Caco-2 (cell line): ENCODE results near the gene PRRC1. TPM values are rescaled to one million over a fixed set of nuclear protein-coding genes. Genes with fewer than 3 reads are reported as not detected.

Source experiments
- BruUV-seq: library from RNA; stranded (reverse); fragments of 400-500 nt; replicated peaks from 2 replicates; lab custom pipeline; 2021; lab: Mats Ljungman, UMichigan
- CTCF ChIA-PET: fragments of 300-600 bp; sonication (Branson Sonifier 250); formaldehyde crosslinking; loops from one replicate; lab custom pipeline; 2022; ENCODE audit warnings: antibody characterized with exemption; lab: Charles Lee
- POLR2A ChIA-PET: fragments of 300-600 bp; sonication (Branson Sonifier 250); formaldehyde crosslinking; loops from one replicate; lab custom pipeline; 2022; ENCODE audit warnings: antibody characterized with exemption; lab: Charles Lee
- DNase-seq, 2 experiments: peaks; one replicate each; pipeline versions ENCODE4 v3.0.0 to v3.0.0-alpha.2; 2020 to 2022
- H3K27me3 ChIP-seq: replicated peaks from 2 replicates; pipeline ENCODE4 v1.6.0; 2011; ENCODE audit warnings: low read length; ENCODE audit not compliant: control insufficient read depth, insufficient read depth
- H3K36me3 ChIP-seq: 2 replicates; pipeline ENCODE4 v1.5.1; 2011; ENCODE audit warnings: low read length; ENCODE audit not compliant: control insufficient read depth, insufficient read depth
- H3K4me1 ChIP-seq: fragments of 250-450 bp; sonication (Bioruptor Pico); 2 replicates; pipeline ENCODE4 v1.5.1; 2020; ENCODE audit warnings: mild to moderate bottlenecking
- H3K4me3 ChIP-seq: 2 replicates; pipeline ENCODE4 v1.5.1; 2011; ENCODE audit warnings: low read depth, mild to moderate bottlenecking, control low read depth, low read length
- H3K9me3 ChIP-seq: fragments of 250-450 bp; sonication (Bioruptor Pico); 2 replicates; pipeline ENCODE4 v1.5.1; 2020; ENCODE audit warnings: mild to moderate bottlenecking, moderate library complexity
- H3K27ac Mint-ChIP-seq: one replicate; pipeline ENCODE4 v1.8.0; 2022; ENCODE audit warnings: mixed read lengths; ENCODE audit not compliant: unreplicated experiment
- H3K27me3 Mint-ChIP-seq: one replicate; pipeline ENCODE4 v1.8.0; 2022; ENCODE audit warnings: mixed read lengths; ENCODE audit not compliant: insufficient read depth, unreplicated experiment
- H3K36me3 Mint-ChIP-seq: one replicate; pipeline ENCODE4 v1.8.0; 2022; ENCODE audit warnings: mild to moderate bottlenecking, mixed read lengths; ENCODE audit not compliant: insufficient read depth, unreplicated experiment
- H3K4me1 Mint-ChIP-seq: one replicate; pipeline ENCODE4 v1.8.0; 2022; ENCODE audit warnings: low read depth, mixed read lengths; ENCODE audit not compliant: unreplicated experiment
- H3K4me3 Mint-ChIP-seq: one replicate; pipeline ENCODE4 v1.8.0; 2022; ENCODE audit warnings: mild to moderate bottlenecking, moderate library complexity, mixed read lengths; ENCODE audit not compliant: unreplicated experiment
- H3K9me3 Mint-ChIP-seq: one replicate; pipeline ENCODE4 v1.8.0; 2022; ENCODE audit warnings: mixed read lengths; ENCODE audit not compliant: unreplicated experiment
- CTCF ChIP-seq, 2 experiments: fragments of 200-600 bp in 1 of 2; IDR thresholded peaks; 1 replicate in 1 of 2; 2 replicates in 1 of 2; pipeline versions ENCODE4 v1.5.1 to v1.8.0; 2011 to 2022; ENCODE audit warnings: antibody characterized with exemption in 1 of 2, control low read depth in 1 of 2, inconsistent platforms in 1 of 2, low read depth in 1 of 2, low read length in 1 of 2, mild to moderate bottlenecking in 1 of 2, moderate library complexity in 1 of 2; ENCODE audit not compliant: insufficient read depth in 1 of 2, severe bottlenecking in 1 of 2, unreplicated experiment in 1 of 2
- intact Hi-C: fragments of 100-400 bp; cut with micrococcal nuclease; formaldehyde crosslinking; loops from one replicate; pipeline ENCODE4 v1.10.0; 2022; ENCODE audit not compliant: unreplicated experiment
- total RNA-seq: library from RNA; stranded (reverse); gene quantifications from 2 replicates; pipeline ENCODE4 v1.2.3, GENCODE V29; 2022

Gene PRRC1
- total RNA-seq, 1 experiment from 2014 or later = 81.7 TPM

GRCh38 chr5:127577458-127577857 lies 60.0 kb downstream of the PRRC1 start:
- H3K4me1 Mint-ChIP-seq = no peaks in the 10 kb centered on the region
- no peaks in the 10 kb centered on the region for H3K27me3 Mint-ChIP-seq
- no peaks in the 10 kb centered on the region for H3K36me3 ChIP-seq
- no peak for TF ChIP-seq CTCF (IDR thresholded peaks at IDR 0.05; ENCODE audit: insufficient read depth in 1 of 2, low read depth in 1 of 2, low read length in 1 of 2, severe bottlenecking in 1 of 2, unreplicated experiment in 1 of 2)
- peaks cover 6% of the 10 kb centered on the region; the same call in 1 of the 2 replicates for H3K9me3 ChIP-seq
- H3K9me3 Mint-ChIP-seq = peaks cover 45% of the 10 kb centered on the region
- POLR2A ChIA-PET = no interaction called here
- intact Hi-C loops = no loop called here
- BruUV-seq = no TSS peak
- no peaks in the 10 kb centered on the region; the same call in 1 of the 2 replicates for H3K27me3 ChIP-seq
- no peak overlapping the region for H3K4me3 ChIP-seq
- no peaks in the 10 kb centered on the region for H3K4me1 ChIP-seq
- no peak overlapping the region for H3K27ac Mint-ChIP-seq
- CTCF ChIA-PET = no interaction called here
- H3K4me3 Mint-ChIP-seq = no peak overlapping the region
- no peaks in the 10 kb centered on the region for H3K36me3 Mint-ChIP-seq
- DNase-seq = no peak

- H3K4me1 Mint-ChIP-seq = no peaks in the 10 kb centered on the region
- ChIA-PET POLR2A (no interaction called here), CTCF (no interaction called here)
- no peaks in the 10 kb centered on the region for H3K27me3 Mint-ChIP-seq
- no TSS peak for BruUV-seq
- 0 out of 2 replicates have a peak, but pooled peaks cover 4% of the 10 kb centered on the region for H3K4me1 ChIP-seq
- no peak overlapping the region for H3K4me3 Mint-ChIP-seq
- no peaks in the 10 kb centered on the region for H3K36me3 Mint-ChIP-seq
- DNase-seq = no peak
- H3K9me3 Mint-ChIP-seq = peaks cover 35% of the 10 kb centered on the region
- no peaks in the 10 kb centered on the region for H3K9me3 ChIP-seq
- H3K27me3 ChIP-seq = no peaks in the 10 kb centered on the region
- intact Hi-C loops = no loop called here
- TF ChIP-seq CTCF (IDR thresholded peaks at IDR 0.05; ENCODE audit: insufficient read depth in 1 of 2, low read depth in 1 of 2, low read length in 1 of 2, severe bottlenecking in 1 of 2, unreplicated experiment in 1 of 2) = no peak
- H3K27ac Mint-ChIP-seq = no peak overlapping the region
- H3K4me3 ChIP-seq = no peak overlapping the region
- no peaks in the 10 kb centered on the region for H3K36me3 ChIP-seq
These were observed 63.3 kb downstream of the PRRC1 start for GRCh38 chr5:127580731-127581130.

- Mint-ChIP-seq H3K27ac (no peak overlapping the region), H3K27me3 (no peaks in the 10 kb centered on the region), H3K9me3 (peaks cover 34% of the 10 kb centered on the region), H3K4me1 (no peaks in the 10 kb centered on the region), H3K36me3 (no peaks in the 10 kb centered on the region), H3K4me3 (no peak overlapping the region)
- Histone ChIP-seq H3K4me1 (peaks cover 9% of the 10 kb centered on the region; the same call in 1 of the 2 replicates), H3K9me3 (no peaks in the 10 kb centered on the region), H3K4me3 (no peak overlapping the region), H3K27me3 (no peaks in the 10 kb centered on the region), H3K36me3 (no peaks in the 10 kb centered on the region)
- ChIA-PET CTCF (no interaction called here), POLR2A (no interaction called here)
- BruUV-seq = no TSS peak
- intact Hi-C loops = no loop called here
- TF ChIP-seq CTCF (IDR thresholded peaks at IDR 0.05; ENCODE audit: insufficient read depth in 1 of 2, low read depth in 1 of 2, low read length in 1 of 2, severe bottlenecking in 1 of 2, unreplicated experiment in 1 of 2) = no peak
- DNase-seq = no peak
These were observed 64.0 kb downstream of the PRRC1 start for GRCh38 chr5:127581450-127581849.
